HG03354 (cell line): ENCODE measurements around the gene RALY.

ENCODE experiments used
- ATAC-seq: cut with Tn5 transposase; IDR thresholded peaks from one replicate; pipeline ENCODE4 v1.9.1; 2021; ENCODE audit warnings: mild to moderate bottlenecking; ENCODE audit not compliant: unreplicated experiment, poor library complexity, severe bottlenecking

Gene RALY

DNA sequence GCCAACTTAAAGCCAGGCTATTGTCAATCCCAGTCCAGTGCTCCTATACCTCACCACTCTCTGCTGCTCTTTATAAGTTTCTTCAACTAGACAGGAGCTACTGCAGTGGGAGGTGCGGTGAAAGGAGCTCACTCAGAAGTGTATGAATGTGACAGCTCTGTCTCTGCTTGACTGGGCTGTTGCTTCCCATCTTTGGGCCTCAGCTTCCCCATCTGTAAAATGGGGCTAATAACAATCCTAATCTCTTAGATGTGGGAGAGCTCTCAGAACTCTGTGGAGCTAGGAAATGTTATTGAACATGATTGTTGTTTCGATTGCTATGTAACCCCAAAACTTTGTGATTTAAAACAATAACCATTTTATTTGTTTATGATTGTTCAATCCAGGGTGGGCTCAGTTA, 8.4 kb upstream of the RALY start:
- ATAC-seq = no peak

DNA sequence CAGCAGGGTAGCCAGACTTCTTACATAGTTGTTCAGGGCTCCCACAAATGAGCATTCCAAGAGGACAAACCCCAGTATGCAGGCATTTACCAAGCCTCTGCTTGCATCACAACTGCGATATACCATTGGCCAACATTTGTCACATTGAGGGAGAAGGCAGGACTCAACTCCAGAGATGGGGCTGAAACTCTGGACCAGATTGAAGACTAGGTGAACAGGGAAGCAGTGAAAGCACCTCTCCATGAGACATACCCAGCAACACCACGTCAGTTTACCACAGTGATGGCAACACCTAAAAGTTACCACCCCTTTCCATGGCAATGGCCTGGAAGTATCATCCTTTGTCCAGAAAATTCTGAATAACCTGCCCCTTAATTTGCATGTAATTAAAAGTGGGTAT, 7.9 kb upstream of the RALY start:
- ATAC-seq = no peak

DNA sequence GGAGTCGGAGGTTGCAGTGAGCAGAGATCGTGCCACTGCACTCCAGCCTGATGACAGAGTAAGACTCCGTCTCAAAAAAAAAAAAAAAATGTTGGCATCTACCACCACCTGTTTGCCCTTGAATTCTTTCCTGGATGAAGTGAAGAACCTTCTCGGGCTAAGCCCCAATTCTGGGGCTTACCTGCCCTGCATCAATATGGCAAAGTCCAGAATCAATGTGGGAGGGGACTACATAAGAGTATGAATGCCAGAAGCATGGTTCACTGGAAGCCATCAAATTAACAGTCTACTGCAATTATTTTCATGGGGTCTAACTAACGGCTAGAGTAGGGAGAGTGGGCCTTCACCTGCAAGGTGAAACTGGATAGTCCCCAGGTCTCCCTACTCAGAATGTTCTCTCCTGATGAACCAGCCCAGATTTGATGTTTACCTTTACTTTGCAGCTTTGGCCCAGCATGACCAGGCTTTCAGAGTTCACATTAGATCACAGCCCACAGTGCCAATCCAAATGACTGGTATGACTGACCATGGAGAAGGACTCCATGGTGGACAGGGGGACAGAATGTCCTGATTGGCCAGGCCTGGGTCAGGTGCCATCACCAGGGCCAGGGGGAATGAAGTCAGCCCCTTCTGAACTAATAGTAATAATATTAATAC, 7.0 kb upstream of the RALY start:
- no peak for ATAC-seq

DNA sequence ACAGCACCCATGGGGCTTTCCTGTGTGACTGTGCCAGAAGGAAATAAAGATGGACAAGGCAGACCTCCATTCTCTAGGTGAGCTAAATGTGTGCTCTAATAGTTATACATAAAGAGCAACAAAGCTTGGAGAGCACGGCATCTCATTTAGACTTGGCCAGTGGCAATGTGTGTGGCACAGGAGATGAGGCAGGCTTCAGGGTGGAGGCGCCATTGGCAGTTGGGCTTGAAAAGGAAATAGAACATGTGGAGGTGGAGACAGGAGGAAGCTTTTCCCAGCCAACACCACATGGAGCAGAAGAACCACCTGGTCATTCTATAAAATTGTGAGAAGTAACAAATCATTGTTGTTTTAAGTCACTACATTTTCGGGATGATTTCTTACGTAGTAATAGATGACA, 3.6 kb upstream of the RALY start:
- ATAC-seq = no peak

DNA sequence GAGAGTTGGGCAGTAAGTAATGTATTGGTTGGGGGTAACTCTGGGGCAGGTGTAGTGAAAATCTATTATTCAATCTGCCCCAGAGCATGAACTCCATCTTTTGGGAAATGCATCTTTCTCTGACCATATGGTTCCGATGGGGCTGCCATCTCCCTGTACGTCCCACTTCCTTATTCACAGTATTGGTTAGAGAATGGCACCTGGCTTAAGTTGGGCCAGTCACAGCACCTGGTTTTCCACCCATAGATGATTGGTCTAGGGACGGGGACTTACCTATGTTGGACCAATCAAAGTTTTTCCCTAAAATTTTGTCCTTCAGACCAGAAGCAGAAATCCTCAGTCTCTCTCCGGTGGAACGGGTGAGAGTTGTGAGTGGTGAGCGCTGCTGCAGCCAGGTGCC, 2.2 kb upstream of the RALY start:
- no peak for ATAC-seq

DNA sequence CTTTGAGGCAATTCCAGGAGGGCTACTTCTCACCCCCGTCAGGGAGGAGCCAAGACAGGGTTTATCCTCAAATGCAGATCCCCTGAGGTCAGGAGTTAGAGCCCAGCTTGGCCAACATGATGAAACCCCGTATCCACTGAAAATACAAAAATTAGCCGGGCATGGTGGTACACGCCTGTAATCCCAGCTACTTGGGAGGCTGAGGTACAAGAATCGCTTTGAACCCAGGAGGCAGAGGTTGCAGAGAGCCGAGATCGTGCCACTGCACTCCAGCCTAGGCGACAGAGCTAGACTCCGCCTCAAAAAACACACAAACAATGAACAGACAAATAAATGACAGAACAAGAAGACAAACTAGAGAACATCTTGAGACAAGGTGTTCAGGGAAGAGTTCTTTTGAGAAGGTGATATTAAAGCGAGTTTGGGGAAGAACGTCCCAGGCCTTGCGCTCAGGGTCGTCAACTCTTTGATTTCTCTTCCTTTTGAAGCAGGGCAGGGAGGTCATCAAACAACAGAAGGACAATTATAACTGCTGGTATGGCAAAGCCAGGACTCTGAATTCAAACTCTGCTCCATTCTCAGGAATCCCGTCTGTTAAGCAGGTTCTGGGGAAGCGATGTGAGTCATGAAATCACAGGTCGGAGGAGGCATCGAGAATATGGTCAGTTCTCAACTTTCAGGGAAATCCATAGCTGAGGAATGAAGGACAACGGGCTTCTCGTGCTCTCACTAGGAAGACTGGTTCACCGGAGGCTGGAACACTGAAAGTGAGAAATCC, 1.4 kb upstream of the RALY start:
- ATAC-seq = no peak

DNA sequence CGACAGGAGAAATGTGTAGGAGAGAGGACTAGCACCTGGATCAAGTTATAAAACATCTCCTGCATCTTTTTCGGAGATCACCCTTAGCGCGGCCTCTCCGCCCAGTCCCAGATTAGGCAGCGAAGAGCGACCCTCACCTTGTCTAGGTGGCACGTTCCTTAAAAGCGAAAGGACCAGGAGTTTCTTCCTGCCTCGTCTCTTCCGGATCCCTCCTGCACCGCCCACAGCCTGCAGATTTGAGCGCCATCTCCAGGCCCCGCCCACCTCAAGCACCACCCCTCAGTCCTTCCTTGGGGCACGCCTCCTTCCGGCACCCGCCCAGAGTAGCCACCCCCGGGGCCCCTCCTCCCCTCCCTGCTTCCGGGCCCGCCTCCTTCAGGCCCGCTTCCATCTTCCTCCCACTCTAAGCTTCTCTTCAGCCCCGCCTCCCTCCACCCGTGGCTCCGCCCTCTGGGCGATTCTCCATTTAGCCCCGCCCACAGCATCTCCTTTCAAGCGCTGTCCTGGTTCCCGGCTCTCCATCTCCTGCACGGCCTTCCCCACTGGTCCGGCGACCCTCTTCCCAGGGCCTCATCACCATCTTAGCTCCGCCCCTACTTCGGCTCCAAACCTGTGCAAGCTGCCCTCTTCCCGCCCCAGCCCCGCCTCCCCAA, 662 bp upstream of the RALY start:
- ATAC-seq = peak; percentile 81

DNA sequence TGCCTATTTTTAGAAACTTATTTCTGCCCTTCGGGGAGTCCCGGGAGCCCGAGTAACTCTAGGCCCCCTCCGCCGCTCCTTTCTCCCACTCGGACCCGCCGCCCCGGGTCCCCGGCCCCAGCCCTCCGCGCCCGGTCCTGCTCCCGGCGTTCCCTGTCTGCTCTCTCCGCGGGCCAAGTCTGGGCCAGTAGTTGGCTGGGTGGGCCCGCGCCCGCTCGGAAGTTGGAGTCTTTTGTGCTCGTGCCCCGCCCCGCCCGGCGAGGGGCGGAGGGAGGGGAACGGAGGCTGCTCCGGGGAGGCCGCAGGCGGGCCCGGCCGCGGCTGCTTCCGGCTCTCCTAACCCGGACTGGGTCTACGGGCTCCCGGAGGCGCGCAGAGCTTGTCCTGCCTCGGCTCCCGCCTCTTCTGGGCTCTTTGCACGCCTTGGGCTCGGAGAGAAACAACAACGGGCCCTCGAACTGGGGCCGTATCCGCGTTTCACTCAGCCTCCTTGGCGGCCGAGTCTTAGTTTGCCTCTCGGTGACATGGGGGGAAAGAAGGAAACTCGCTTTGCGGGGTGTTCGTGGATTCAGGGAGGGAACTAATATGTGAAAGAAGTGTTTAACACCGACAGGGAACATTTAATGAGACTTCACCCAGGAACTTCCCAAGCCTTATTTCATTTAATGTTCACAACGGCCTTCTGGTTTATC, 657 bp downstream of the RALY start:
- ATAC-seq = peak; percentile 40

DNA sequence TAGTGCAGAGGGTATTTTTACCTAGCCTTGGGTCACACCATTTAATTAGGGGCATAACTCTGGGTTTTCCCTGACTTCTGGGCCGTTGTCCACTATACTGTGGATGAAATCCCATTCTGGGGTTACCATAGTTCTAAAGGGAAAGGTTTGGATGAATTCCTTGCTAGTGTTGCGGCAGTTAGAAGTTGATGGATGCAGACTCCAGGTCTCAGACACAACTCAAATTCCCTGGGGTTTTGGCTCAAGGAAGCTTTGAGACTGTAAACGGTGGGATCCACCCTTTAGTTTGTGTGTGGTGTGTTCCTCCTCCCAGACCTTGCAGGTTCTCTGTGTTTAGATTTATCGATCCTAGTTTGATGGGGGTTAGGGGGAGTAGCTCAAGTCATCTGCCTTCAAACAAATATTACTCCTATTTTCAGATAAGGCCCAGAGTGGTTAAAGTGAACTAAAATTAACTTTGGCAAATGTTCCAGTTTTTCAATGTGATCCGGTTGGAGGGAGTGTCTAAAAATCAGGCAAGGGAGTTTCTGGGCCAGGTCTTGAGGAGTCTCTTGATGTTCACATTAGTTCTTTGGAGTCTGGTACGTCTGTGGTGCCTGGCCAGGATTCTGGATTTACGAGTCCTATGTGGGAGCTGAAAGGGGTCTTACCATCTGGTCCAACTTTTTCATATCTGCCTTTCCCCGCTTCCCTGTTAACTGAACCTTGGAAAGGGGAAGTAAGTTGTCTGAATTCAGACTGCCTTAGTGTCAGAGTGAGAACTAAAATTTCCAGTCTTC, 1.5 kb downstream of the RALY start:
- ATAC-seq = no peak

DNA sequence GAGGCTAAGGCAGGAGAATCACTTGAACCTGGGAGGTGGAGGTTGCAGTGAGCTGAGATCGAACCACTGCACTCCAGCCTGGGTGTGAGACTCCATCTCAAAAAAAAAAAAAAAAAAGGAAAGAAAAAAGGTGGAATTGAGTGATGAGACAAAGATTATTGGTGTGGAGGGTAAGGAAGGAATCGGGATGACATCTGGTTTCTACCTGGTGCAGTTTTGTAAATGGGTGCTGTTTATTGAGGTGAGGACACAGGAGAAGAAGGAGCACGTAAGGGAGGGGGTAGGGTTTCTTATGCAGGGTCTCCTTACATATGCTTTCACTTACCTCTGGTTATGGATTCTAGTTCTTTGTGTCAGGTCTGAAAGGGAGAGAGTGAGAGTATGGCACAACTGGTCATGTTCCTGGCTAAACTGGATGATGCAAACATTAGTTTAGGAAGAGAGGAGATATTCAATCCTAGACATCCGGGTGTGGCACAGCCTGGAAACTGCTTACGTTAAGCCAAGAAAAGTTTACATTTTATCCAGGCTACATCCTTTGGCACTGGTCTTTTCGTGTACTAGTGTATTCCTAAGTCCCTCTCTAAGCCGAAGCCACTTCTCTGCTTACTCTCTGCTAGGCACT, 5.4 kb downstream of the RALY start:
- ATAC-seq = no peak

DNA sequence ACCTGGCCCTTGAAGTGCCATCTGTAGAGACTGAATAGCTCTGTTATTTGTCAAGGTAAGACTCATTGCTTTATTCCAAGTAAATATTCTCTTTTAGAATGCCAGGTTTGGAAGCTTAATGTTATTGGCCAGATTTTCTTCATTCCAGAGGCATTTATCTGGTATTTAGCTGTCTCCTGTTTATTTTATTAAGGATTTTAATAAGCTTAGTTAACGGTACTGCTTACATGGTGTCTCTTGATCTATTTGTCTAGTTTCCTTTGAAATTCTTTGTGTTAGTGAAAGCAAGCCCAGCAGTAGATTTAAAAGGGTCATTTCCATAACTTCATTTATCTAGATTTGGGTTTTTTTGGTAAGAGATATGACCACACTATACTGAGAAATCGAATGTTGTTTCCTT, 7.7 kb downstream of the RALY start:
- ATAC-seq = no peak

DNA sequence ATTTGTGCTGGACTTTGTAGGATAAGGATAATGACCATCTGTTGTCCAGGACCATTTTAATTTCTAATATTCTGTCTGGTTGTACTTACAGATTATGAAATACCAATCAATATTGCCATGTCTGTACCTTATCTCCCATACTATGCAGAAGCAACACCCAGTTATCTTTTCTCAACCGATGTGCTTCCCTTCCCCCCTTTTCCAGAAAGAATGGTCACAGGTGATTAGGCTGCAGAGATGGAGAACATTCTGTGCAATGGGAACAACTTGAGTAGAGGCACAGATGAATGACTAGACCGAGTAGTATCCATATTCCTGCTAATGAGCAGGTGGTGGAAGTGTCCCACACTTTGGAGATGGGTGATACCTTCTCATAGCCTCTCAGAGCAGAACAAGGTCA, 10.5 kb downstream of the RALY start:
- ATAC-seq = no peak

DNA sequence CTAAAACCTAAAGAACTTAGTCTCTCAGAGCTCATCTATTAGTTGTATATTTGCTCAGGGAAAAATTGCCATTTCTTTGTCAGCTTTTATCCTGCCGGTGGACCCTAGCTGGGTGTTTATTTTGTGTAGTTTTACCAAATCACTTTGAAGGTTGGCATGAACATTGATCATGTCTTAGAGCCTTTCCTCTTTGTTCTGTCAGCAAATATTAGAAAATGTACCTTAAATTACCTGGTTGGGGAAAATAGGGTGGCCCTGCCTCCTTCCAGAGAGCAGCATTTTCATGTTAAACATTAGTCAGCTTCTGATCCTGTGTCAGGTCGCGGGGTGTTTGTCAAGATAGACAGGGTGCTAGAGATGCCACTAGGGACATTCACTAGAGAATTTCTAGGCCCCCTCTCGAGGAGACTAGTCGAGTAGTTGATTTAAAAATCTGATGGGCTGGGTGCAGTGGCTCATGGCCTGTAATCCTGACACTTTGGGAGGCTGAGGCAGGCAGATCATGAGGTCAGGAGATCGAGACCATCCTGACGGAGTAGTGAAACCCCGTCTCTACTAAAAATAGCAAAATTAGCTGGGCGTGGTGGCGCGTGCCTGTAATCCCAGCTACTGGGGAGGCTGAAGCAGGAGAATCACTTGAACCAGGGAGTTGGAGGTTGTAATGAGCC, 11.2 kb downstream of the RALY start:
- no peak for ATAC-seq

DNA sequence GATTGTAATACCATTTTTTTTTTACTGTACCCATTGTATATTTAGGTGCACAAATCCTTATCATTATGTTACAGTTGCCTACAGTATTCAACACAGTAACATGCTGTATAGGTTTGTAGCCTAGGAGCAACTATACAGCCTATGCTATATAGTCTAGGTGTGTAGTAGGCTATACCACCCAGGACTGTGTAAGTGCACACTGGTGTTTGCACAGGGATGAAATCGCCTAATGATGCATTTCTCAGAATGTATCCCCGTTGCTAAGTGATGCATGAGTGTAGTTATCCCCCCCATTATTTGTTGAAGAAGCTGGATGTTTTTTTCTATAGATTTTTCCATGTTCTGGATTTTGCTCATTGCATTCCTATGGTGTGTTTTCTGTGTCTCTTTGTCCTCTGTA, 12.9 kb downstream of the RALY start:
- ATAC-seq = no peak

DNA sequence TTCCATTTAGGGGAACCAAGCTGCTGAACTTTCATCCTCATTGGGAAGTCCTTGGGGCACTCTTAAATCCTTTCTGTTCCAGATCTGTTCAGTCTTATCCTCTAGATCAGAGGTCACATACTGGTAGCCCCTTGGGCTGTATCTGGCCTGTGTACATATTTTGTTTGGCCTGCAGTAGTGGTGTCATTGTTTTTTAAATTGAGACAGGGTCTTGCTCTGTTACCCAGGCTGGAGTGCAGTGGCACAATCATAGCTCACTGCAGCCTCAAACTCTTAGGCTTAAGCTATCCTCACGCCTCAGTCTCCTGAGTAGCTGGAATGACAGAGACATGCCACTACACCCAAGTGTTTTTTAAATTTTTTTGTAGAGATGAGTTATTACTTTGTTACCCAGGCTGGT, 14.8 kb downstream of the RALY start:
- ATAC-seq = no peak

DNA sequence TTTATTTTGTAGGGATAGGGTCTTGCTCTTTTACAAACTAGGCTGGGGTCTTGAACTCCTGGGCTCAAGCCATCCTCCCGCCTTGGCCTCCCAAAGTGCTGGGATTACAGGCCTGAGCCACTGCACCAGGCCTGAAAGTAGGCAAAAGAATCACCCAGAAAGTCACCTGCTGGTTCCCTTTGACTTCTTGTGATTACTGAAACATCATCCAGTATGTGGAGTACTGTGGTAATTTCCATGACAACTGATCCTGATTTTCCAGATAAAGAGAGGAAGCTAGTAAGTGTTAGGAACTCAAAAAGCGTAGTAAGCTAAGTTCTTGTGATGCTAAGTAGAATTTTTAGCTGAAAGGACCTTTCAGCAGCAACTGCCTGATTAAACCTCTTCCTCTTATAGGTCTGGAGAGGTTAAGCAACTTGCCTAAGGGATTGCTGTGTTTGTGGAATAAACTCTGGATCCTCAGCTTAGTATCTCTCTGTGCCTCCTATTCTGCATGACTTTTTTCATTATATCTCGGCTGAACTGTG, 16.8 kb downstream of the RALY start:
- ATAC-seq = no peak

DNA sequence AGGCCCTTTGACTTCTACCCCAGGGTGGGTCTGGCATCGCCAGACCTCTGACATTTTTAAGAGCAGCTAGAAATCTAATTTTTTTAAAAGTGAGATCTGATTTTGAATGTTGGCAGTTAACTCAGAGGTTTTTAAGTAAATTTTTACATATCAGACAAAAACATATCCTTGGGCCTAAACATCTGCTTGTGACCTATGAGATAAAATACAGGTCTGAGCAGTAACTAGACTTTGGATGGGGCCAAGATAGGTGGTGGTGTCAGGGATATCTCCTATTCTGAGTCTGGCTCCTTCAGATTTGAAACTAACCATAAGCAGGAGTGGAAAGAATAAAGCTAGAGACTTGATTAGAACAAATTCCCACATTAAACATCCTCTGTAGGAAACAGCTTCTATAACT, 17.6 kb downstream of the RALY start:
- ATAC-seq = no peak

DNA sequence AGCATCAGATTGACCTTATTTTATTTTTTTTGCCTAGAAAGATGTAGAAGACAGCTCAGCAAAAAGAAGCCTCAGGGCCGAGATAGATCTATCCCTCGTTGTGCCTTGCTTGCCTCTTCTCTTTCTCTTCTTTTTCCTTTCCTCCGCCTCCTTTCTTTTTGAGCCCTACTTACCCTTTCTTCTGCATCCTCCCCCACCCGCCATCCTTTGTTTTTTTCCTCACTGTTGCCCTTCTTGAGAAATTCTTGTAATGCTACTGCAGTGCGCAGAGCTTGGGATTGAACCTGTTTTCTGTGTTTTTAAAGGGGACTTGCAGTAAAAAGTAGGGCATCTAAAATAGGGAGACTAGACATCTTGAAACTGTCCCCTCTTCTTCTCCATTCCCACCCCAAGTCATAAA, 18.6 kb downstream of the RALY start:
- ATAC-seq = no peak

DNA sequence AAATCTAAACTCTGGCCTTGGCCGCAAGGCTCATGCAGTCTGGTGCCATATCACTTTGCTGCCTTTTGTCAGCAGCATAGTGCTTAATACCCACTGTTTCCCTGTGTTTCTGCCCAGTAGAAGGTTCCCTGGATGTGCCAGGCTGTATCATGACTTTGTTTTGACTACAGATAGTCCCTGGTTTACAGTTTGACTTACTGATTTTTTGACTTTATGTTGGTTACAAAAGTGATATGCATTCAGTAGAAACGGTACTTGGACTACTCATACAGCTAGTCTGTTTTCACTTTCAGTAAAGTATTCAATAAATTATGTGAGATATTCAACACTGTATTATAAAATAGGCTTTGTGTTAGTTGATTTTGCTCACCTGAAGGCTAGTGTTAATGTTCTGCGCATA, 19.0 kb downstream of the RALY start:
- ATAC-seq = no peak
